GM21515 (cell line): ENCODE data around the gene ZFP90.

Experiments
- ATAC-seq: cut with Tn5 transposase; IDR thresholded peaks from one replicate; pipeline ENCODE4 v1.9.1; 2021; ENCODE audit not compliant: unreplicated experiment

Gene ZFP90

DNA sequence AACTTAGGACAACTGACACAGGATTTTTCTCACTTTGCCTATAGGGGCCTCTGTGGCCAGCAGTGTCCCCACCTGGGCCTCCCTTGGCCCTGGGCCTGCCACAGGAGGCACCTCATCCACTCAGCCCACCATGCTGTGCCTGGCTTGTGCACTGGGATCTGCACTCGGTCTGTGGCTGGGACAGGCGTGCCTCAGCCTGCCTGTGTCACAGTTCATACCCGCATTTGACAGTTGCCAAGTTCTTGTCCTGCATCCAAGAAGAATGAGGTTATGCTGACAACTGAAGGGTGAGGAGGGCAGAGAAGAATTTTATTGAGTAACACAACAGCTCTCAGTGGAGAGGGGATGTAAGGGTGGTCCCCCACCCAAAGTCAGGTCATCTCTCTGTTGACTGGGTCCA, 36.0 kb downstream of the ZFP90 start:
- ATAC-seq: no peak

DNA sequence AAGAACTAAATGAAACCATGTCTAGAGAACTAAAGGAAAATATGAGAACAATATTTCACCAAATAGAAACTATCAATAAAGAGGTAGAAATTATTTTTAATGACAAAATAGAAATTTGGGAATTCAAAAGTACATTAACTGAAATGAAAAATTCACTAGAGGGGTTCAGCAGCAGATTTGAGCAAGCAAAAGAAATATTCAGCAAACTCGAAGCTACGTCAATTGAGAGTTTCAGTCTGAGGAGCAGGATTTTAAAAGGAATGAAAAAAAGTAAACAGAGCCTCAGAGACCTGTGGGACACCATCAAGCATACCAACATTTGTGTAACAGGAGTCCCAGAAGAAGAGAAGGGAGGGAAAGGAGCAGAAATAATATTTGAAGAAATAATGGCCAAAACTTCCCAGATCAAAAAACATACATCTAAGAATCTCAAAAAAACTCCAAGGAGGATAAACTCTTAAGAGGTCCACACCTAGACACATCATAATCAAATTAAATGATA, 38.3 kb downstream of the ZFP90 start:
- ATAC-seq: no peak

DNA sequence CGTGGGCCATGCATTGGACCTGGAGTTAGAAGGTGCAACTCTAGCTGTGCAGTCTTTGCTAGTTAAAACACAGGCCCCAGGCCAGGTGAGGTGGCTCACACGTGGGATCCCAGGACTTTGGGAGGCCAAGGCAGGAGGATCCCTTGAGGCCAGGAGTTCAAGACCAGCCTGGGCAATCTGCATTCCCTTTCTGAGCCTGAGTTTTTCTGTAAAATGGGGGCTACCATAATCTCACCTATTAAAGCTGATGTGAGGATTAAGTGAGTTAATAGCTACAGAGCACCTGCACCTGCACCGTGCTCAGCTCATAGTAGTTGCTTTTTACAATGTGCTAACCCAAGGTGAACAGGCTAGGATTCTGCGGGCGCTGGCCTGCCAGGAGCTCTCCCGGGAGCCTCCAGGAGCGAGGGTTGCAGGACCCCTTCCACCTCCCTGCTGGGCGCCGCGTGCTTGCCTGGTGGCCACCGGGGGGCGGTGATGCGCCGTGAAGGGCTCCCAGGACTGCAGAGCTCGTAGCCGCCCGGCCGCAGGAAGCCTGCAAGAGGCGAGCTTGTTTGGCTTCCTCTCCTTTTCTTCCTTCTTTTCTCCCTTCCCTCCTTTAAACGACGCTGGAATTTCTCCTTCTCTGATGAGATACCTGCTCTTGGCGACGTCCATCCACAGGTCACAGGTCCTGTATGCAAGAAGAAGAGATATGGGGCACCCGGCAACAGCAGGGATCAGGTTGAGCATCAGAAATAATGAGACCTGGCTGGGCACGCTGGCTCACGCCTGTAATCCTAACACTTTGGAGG, 51.3 kb downstream of the ZFP90 start:
- no peak for ATAC-seq

DNA sequence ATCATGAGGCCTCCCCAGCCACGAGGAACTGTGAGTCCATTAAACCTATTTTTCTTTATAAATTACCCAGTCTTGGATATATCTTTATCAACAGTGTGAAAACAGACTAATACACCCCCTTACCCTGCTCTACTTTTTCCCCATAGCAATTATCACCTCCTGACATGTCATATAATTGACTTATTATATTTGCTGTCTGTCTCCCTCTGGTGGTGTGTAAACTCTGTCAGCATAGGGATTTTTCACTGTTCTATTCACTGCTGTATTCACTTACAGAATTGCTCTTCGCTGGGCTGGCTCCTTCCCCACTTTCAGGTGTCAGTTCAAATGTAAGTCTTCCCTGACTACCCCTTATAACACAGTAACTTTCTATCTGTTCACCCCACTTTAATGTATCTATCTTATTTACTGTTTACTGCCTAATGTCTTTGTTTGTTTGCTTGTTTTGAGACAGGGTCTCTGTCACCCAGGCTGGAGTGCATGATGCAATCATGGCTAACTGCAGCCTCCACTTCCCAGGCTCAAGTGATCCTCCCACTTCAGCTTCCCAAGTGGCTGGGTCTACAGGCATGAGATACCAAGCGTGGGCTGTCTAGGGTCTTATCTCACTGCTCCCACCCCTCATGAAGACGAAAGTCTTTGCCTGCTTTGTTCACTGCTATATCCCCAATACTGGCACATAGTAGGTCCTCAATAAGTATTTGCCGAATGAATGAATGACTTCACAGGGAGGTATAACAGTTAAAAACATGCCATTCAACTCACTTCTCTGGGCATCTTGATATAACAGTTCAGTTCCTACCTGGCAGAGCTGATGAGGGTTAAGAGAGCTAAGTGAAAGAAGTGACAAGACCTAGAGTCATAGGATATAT, 53.6 kb downstream of the ZFP90 start:
- no peak for ATAC-seq

DNA sequence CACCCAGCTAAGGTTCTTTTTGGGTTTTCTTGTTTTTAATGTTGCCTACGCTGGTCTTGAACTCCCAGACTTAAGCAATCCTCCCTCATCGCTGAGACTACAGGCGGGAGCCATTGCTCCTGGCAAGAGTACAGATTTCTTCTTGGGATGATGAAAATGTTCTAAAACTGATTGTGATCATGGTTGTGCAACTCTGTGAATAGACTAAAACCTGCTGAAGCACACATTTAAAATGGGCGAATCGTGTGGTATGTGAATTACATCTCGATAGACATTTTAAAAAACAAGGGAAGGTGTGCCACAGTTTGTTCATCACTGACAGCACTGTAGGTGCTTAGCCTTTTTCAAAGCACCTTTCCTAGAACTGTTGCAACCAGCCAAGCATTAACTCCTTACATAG, 57.2 kb downstream of the ZFP90 start:
- ATAC-seq: no peak

DNA sequence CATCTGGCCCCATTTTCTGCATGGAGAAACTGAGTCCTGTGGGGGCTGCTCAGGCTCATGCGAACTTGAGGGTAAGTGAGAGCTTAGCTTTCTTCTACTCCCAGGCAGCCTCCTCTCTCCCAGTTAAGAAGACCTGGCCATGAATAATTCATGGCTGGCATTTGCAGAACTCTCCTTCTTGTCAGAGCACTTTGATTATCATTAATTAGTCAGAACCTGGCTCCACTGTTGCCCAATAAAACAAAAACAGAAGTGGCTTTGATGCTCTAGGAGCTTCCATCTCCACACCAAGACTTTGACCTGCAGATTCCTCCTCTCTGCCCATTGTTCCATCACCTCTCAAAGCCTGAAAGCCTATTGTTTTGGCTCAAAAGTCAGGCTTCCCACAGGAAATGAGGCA, 60.5 kb downstream of the ZFP90 start:
- no peak for ATAC-seq

DNA sequence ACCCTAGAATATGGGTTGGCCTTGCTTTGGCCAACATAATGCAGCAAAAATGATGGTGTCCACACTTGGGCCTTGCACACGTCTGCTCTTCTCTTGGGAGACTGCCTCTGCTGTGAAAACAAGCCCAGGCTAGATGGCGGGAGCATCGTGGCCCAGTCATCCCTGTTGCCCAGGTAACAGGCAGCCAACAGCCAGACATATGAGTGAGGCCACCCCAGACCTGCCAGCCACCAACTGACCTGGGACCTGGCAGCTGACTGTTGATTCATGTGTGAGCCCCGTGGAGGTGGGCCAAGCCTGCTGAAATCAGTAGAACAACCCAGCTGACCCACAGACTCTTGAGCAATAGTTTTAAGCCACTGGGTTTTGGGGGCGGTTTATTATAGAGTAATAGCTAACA, 66.7 kb downstream of the ZFP90 start:
- no peak for ATAC-seq

DNA sequence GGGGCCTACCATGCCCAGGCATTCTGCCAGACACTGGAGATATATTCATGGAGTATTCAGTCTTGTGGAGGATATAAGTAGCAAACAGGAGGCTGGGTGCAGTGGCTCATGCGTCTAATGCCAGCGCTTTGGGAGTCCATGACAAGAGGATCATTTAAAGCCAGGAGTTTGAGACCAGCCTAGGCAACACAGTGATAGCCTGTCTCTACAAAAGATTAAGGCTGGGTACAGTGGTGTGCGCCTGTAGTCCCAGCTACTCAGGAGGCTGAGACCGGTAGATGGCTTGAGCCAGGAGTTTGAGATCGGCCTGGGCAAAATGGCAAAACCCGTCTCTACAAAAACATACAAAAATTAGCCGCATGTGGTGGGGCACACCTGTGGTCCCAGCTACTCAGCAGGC, 68.4 kb downstream of the ZFP90 start:
- ATAC-seq: no peak

DNA sequence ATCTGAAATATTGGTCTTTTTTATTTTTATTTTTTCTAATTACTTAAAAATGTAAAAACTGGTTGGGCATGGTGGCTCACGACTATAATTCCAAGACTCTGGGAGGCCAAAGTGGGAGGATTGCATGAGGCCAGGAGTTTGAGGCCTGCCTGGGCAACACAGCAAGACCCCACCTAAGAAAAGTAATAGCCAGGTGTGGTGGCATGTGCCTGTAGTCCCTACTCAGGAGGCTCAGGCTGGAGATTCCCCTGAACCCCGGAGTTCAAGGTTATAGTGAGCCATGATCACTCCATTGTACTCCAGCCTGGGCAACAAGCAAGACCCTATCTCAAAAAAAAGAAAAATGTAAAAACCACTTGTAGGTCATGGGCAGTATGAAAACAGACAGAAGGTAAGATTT, 69.2 kb downstream of the ZFP90 start:
- no peak for ATAC-seq

DNA sequence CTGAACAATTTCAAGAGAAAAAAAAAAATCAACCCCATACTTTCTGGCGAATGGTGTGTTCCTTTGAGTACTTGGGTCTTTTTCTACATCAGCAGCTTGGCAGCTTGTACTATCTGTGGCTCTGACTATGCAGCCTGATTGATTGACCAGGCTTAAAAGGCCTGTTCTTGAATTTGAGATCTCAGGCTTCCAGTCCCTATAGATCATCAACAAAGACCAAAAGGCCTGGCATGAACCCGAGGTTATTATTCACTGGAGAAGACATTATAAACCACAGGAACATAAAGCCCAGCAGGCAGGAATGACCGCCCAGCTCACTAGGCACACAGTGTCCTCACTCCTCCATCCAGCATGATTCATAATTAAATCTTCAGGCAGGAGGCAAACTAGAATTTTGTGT, 73.9 kb downstream of the ZFP90 start:
- no peak for ATAC-seq

DNA sequence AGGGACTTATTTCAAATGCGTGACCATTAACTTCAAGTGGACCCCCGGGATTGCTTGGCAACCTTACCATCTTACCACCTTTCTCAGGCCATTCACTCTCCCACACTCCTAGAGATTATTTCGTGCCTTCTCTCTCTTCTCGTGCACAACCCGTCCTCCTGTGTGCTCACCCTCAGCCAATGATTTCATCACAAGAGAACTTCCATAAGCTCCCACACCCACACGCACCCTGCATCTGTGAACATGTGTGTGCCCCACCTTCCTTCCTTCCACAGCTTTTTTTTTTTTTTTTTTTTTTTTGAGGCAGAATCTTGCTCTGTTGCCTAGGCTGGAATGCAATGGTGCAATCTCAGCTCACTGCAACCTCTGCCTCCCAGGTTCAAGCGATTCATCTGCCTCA, 78.6 kb downstream of the ZFP90 start:
- ATAC-seq: no peak
